ENCODE results near the gene PRKCA. TPM values are rescaled to one million over a fixed set of nuclear protein-coding genes. Genes with fewer than 3 reads are reported as not detected.
A peak's percentile ranks its signal among the peaks of the same experiment; 100 is the strongest.

PRKCA gene
- total and polyA plus RNA-seq, 10 of the 15 experiments (the other 5 are each of a cell fraction or from before 2014, with no cell fraction given), result 0.11 to 14.6 (median 0.72) TPM

DNA sequence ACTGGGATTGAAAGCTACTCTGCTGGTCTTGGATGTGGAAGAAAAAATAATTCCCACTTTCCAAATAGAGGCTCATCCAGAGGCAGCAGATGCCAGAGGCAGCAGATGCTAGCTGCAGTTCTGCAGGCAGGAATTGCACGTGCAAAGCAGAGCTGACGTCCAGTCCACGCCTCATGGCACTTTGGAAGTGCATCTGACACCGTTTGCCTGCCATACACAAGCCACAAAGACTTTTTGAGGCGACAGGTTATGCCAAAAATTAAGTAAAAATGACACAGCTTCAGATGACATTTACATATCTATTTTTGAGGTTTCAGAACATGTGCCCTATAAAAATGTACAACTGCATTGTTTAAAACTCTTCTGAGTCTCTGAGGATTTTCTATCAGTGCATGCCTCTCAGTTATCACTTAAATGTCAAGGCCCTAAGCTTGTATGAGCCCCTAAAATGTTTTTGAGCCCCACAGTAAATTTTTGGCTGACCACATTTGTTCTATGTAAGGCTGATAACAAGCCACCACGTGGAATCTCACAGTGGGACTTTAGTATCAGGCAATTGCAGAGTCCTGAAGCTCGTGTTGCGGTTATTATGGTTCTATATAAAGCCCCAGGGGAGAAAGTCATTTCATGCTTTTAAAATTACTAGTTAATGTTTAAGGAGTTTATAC is 239.2 kb downstream of the PRKCA start (continued):
- TF ChIP-seq, protein P1, sequence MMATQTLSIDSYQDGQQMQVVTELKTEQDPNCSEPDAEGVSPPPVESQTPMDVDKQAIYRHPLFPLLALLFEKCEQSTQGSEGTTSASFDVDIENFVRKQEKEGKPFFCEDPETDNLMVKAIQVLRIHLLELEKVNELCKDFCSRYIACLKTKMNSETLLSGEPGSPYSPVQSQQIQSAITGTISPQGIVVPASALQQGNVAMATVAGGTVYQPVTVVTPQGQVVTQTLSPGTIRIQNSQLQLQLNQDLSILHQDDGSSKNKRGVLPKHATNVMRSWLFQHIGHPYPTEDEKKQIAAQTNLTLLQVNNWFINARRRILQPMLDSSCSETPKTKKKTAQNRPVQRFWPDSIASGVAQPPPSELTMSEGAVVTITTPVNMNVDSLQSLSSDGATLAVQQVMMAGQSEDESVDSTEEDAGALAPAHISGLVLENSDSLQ (IDR thresholded peaks at IDR 0.05), result peak; percentile 52
- TF ChIP-seq ZNF217 (IDR thresholded peaks at IDR 0.05) (peak; percentile 87), NR2C1 (IDR thresholded peaks at IDR 0.05) (0 out of 2 replicates have a peak, but pooled peaks have one; percentile 12), EP300 (IDR thresholded peaks at IDR 0.05; ENCODE audit: borderline replicate concordance in 1 of 2, control insufficient read depth in 1 of 2, low read depth in 2 of 2, low read length in 2 of 2) (peak; percentile 12 to 55; a peak in 2 of 4 replicates), NRF1 (conservative IDR thresholded peaks at IDR 0.05; ENCODE audit: low read depth, low read length) (no peak), CHD1 (IDR thresholded peaks at IDR 0.05; ENCODE audit: low read depth, low read length) (no peak), GABPA (IDR thresholded peaks at IDR 0.05; ENCODE audit: low read depth) (no peak), SIN3A (IDR thresholded peaks at IDR 0.05; ENCODE audit: low read depth, low read length) (no peak), STAT3 (IDR thresholded peaks at IDR 0.05; ENCODE audit: low read depth, low read length) (peak; percentile 19; the same call in 1 of the 2 replicates), MYC (IDR thresholded peaks at IDR 0.05; ENCODE audit: insufficient read depth, insufficient read length, insufficient replicate concordance, low read length, severe bottlenecking) (no peak), CBFB (IDR thresholded peaks at IDR 0.05; ENCODE audit: low read depth) (no peak), RCOR1 (conservative IDR thresholded peaks at IDR 0.05; ENCODE audit: low read depth, low read length) (0 out of 2 replicates have a peak, but pooled peaks have one; percentile 26), BHLHE40 (IDR thresholded peaks at IDR 0.05; ENCODE audit: borderline replicate concordance in 1 of 2, low read depth in 2 of 2, low read length in 1 of 2) (peak; percentile 90 to 94), TCF3 (IDR thresholded peaks at IDR 0.05; ENCODE audit: borderline replicate concordance, insufficient read depth, low read depth, low read length) (no peak), FOS (IDR thresholded peaks at IDR 0.05; ENCODE audit: borderline replicate concordance, extremely low read depth, insufficient read length) (no peak), KDM1A (IDR thresholded peaks at IDR 0.05; ENCODE audit: borderline replicate concordance) (no peak), MYB (IDR thresholded peaks at IDR 0.05; ENCODE audit: borderline replicate concordance, low read depth, low read length) (no peak), EZH2 (IDR thresholded peaks at IDR 0.05; ENCODE audit: borderline replicate concordance, control insufficient read depth, low read depth, low read length) (no peak), IKZF2 (IDR thresholded peaks at IDR 0.05) (peak; percentile 59 to 69; a peak in 3 of 4 replicates)
- TF ChIP-seq, protein P2, sequence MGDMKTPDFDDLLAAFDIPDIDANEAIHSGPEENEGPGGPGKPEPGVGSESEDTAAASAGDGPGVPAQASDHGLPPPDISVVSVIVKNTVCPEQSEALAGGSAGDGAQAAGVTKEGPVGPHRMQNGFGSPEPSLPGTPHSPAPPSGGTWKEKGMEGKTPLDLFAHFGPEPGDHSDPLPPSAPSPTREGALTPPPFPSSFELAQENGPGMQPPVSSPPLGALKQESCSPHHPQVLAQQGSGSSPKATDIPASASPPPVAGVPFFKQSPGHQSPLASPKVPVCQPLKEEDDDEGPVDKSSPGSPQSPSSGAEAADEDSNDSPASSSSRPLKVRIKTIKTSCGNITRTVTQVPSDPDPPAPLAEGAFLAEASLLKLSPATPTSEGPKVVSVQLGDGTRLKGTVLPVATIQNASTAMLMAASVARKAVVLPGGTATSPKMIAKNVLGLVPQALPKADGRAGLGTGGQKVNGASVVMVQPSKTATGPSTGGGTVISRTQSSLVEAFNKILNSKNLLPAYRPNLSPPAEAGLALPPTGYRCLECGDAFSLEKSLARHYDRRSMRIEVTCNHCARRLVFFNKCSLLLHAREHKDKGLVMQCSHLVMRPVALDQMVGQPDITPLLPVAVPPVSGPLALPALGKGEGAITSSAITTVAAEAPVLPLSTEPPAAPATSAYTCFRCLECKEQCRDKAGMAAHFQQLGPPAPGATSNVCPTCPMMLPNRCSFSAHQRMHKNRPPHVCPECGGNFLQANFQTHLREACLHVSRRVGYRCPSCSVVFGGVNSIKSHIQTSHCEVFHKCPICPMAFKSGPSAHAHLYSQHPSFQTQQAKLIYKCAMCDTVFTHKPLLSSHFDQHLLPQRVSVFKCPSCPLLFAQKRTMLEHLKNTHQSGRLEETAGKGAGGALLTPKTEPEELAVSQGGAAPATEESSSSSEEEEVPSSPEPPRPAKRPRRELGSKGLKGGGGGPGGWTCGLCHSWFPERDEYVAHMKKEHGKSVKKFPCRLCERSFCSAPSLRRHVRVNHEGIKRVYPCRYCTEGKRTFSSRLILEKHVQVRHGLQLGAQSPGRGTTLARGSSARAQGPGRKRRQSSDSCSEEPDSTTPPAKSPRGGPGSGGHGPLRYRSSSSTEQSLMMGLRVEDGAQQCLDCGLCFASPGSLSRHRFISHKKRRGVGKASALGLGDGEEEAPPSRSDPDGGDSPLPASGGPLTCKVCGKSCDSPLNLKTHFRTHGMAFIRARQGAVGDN (IDR thresholded peaks at IDR 0.05), result 0 out of 2 replicates have a peak, but pooled peaks have one; percentile 48
- TF ChIP-seq, protein P3, sequence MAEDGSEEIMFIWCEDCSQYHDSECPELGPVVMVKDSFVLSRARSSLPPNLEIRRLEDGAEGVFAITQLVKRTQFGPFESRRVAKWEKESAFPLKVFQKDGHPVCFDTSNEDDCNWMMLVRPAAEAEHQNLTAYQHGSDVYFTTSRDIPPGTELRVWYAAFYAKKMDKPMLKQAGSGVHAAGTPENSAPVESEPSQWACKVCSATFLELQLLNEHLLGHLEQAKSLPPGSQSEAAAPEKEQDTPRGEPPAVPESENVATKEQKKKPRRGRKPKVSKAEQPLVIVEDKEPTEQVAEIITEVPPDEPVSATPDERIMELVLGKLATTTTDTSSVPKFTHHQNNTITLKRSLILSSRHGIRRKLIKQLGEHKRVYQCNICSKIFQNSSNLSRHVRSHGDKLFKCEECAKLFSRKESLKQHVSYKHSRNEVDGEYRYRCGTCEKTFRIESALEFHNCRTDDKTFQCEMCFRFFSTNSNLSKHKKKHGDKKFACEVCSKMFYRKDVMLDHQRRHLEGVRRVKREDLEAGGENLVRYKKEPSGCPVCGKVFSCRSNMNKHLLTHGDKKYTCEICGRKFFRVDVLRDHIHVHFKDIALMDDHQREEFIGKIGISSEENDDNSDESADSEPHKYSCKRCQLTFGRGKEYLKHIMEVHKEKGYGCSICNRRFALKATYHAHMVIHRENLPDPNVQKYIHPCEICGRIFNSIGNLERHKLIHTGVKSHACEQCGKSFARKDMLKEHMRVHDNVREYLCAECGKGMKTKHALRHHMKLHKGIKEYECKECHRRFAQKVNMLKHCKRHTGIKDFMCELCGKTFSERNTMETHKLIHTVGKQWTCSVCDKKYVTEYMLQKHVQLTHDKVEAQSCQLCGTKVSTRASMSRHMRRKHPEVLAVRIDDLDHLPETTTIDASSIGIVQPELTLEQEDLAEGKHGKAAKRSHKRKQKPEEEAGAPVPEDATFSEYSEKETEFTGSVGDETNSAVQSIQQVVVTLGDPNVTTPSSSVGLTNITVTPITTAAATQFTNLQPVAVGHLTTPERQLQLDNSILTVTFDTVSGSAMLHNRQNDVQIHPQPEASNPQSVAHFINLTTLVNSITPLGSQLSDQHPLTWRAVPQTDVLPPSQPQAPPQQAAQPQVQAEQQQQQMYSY (CRISPR knock-in tag; IDR thresholded peaks at IDR 0.05), result no peak

All from GM12878 (cell line).